ENCODE results near the gene NFE2L2.

GRCh38 chr2:177261116-177262060 is 3.1 kb downstream of the NFE2L2 start:
- TF ChIP-seq YY1 (IDR thresholded peaks at IDR 0.05; ENCODE audit: insufficient read depth, insufficient read length) (no peak), SUZ12 (IDR thresholded peaks at IDR 0.05; ENCODE audit: extremely low read depth, insufficient read depth, insufficient read length) (no peak)
